Bone marrow (tissue), 2 donors: ENCODE results near the gene PJA1.

Experiments used
- DNase-seq, 2 donors: peaks; one replicate each; lab custom pipeline; 2025; lab: John Stamatoyannopoulos, UW

PJA1 gene

GRCh38 chrX:69165087-69165651 lies at the start of gene PJA1:
TSS of gene PJA1 (minus strand) at chrX:69165453. CDS start at chrX:69163073, 2,380 bp downstream.
- DNase-seq, result peak; percentile 4 to 16

GRCh38 chrX:69214463-69214862 lies 49.2 kb upstream of the PJA1 start:
- no peak for DNase-seq

DNA sequence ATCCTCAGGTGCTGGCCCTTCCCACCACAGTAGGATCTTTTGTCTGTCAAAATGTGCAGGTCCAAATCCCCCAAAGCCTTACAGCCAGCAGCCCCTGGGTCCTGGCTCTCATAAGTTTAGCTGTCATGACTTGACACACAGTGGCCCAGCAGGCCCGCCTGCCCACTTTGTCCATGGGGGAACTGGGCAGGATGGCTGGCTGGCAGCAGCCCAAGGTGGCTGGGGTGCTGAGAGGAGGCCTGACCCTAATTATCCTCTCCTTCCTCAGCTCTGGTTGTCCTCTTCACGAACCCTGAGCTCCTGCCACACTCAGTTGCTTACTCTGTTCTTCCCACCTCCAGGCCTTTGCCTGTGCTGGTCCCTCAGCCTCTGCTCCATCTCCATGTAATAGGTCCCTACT lies 46.4 kb upstream of the PJA1 start:
- DNase-seq, result no peak

DNA sequence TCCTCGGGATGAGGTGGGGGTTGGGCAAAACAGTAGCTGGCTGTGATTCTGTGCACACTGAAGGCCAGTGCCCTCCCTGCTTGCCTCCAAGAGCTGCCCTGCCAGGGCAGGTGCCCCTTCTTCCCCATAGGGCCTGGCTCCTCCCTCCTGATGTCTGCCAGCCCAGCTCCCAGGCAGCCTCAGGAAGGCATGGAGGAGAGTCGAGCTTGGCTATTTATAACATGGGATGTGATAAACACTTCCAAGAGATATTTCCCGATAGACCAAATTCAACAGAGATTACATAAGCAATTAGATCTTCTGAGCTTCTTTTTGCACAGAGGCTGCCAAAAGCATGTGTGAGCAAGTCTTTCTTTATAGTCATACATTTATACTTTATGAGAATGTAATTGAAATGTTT lies 45.3 kb upstream of the PJA1 start:
- DNase-seq, result no peak

DNA sequence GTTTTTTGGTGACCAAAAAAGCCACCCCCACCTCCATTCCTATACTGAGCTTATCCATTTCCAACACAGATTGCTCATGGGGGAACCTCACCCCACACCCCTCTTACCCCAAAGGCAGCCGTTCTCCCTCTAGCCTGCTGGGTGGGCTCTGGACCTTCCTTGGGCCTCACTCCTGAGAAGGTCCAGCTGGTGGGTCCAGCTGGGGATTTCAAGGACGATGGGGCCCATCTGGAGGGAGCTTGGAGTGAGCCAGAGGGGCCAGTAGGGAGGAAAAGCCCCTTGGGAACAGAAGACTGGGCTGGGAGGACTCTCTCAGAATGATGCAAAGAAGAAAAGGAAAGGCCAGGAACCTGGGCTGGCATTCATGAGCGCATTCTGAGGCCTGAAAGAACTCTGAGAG lies 42.0 kb upstream of the PJA1 start:
- DNase-seq, result no peak

DNA sequence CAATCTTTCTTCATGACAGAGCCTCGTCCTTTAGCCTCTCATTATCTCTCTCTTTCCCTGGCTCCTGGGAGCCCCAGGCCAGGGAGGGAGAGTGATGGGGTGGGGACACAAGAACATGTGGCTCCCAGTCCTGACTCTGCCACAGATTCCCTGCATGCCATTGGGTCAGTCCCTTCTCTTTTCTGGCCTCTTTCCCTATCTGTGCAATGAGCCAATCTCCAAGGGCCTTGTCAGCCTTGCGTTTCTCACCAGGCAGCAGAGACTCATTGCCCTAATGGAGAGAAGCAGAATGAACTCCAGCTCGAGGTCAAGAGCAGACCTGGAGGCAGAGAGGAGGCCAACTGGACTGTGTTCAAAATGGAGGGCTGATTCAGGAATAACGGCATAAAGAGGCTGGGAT lies 38.4 kb upstream of the PJA1 start:
- DNase-seq, result no peak

DNA sequence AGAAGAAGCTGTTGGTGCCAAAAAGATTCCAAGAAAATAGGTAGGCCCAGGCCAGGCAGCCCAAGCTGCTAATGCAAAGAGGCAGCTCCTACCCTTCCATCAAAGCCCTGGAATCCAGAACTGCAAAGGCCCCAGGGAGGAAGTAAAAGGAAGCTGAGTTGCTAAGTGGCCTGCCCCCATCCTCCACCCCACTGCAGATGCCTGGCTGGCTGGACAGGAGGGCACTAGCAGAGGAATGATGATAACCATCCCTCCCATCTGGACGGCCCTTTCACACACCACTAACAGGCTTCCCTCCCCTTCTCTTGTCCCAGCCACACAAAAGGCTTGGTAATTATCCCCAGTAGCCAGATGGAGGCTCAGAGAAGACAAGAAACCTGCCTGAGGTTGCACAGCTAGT lies 32.4 kb upstream of the PJA1 start:
- no peak for DNase-seq

GRCh38 chrX:69196666-69197065 lies 31.4 kb upstream of the PJA1 start:
- DNase-seq, result no peak

GRCh38 chrX:69195810-69196209 lies 30.6 kb upstream of the PJA1 start:
- no peak for DNase-seq

GRCh38 chrX:69195192-69195591 lies 29.9 kb upstream of the PJA1 start:
- no peak for DNase-seq

DNA sequence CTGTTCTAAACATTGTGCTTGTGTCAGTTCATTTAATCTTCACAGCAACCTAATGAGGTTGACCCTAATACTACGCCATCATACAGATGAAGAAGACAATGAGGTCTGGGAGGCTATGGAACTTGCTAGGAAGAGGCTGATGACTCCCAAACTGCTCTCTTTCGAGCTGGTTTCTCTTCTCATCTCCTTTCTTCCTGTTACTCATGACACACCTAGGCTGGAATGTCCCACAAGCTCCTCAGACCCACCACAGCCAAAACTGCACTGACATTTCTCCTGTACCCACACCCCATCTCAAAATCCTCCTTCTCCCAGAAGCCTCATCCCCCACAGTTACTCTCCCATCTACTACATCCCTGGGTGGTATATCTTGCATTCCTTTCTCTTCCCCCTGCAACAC lies 27.4 kb upstream of the PJA1 start:
- DNase-seq, result no peak

DNA sequence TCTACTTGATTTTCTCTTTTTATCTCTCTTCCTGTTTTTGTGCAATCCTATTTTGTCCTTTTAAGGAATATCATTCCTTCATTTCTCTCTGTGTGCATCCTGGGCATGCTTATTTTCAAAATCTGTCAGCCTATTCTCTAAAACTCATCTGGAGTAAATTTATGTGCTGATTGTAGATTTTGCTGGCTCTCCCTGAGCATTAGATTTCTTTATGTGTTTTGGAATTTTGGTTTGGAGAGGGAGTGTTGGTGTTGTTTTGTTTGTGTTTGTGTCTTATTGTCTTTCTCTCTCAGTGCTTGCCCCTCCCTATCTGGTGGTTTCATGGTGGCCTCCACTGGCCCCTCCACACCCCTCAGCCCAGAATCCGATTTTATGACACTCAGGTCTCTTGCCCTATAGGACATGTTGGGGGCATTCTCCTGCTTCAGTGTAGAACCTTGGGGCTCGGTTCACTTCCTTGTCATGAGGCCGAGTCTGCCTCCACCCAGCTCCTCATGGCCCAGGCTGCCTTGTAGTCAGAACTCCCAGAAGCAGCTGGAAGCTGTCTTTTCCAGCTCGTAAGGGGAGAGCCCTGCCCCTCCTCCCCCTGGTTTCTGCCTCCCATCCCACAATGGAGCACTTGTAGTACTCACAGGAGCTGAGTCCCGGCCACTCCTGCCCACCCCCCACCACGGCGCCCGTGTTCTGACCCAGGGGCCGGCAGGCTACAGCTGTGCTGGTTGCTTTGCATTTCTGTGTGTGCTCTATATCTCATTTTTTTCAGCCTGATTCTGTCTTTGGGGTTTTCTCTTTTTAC lies 24.5 kb upstream of the PJA1 start:
- DNase-seq, result no peak

DNA sequence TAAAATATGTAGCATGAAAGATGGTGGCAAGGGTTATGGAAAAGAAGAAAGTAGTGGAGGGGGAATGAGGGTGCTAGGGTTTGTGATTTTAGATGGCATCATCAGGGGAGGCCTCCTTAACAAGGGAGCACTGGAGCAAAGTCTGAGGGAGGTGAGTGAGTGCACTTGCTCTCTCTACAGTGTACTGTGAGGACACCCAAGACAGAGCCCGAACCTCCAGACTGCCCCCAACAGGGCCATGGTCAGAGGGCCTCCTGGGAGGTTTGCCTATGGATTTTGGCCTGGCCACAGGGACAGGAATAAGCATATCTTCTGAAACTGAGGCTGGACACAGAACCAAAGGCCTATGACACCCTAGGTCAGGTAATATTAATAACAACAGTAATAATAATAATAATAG lies 21.4 kb upstream of the PJA1 start:
- DNase-seq, result no peak

- no peak for DNase-seq
These were observed 20.6 kb upstream of the PJA1 start for GRCh38 chrX:69185886-69186285.

GRCh38 chrX:69185141-69185540 lies 19.9 kb upstream of the PJA1 start:
- no peak for DNase-seq

GRCh38 chrX:69182818-69183380 lies 17.6 kb upstream of the PJA1 start:
- no peak for DNase-seq

DNA sequence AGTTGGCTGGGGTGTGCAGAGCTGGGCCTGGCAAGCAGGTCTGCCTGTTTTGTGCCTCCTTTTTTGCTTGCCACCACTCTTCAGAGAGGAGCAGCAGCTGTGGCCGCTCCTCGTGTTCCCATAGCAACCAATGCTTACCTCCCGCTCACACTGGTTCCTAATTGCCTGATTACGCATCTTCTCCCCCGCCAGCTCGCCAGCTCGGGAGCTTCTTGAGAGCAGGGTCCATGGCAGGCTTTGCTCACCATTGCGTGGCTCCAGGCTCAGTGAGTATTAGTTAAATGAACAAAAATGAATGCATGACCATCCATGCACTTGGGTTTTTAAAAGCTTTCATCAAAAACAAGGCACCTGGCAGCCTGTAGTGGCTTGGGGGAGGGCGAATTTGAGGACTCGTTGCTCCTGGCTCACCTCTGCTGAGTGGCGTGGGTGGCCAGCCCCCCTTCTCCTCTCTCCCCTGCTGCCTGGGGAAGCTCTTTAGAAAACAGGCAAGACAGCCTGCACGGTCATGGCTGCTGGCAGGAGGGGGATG lies 14.2 kb upstream of the PJA1 start:
- no peak for DNase-seq

DNA sequence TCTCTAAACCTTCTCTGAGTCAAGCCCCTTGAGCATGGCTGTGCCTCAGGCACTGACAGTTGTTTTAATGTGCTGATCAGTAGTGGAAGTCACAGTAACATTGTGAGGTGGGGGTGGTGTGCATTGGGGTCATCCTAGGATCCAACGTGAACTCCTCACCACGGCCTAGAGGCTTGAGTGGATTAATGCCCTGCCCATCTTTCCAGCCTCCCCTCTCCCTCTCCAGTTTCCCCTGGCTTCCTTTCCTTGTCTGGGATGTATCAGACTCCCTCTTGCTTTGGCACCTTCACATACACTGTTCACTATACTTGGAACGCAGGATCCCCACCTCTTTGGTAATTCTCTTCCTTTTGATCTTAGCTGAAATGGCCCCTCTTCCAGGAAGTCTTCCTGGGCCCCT lies 13.3 kb upstream of the PJA1 start:
- no peak for DNase-seq

GRCh38 chrX:69177511-69178162 lies 12.4 kb upstream of the PJA1 start:
- no peak for DNase-seq

DNA sequence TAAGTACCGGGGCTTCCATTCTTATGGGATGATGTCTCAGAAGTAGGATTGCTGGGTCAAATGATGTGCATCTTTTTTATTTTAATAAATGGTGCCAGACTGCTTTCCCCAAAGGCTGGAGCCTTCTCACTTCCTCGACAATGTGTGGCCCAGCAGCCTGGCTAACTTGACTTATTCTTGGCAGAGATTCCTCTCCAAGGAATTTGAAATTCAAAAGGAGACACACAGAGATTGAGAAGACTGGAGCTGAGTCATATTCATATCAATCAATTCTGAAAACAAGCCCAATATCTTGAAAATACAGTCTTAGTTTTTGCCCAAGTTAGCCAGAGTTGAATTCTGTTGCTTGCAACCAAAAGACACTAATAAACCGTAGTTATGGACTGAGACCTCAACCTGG lies 10.8 kb upstream of the PJA1 start:
- no peak for DNase-seq

DNA sequence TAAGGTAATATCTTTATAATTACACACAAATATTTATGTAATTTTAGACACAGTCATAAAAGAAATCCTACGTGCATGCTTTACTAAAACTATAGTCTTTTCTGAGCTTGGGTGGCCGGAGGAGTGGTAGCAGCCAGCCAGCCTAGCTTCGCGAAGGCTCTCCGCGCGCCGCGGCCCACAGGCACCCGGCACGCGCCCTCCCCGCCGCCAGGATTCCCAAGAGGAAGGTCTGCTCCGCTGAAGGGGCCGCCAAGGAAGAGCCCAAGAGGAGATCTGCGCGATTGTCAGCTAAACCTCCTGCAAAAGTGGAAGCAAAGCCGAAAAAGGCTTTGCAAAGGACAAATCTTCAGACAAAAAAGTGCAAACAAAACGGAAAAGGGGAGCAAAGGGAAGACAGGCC lies 8.7 kb upstream of the PJA1 start:
- no peak for DNase-seq

DNA sequence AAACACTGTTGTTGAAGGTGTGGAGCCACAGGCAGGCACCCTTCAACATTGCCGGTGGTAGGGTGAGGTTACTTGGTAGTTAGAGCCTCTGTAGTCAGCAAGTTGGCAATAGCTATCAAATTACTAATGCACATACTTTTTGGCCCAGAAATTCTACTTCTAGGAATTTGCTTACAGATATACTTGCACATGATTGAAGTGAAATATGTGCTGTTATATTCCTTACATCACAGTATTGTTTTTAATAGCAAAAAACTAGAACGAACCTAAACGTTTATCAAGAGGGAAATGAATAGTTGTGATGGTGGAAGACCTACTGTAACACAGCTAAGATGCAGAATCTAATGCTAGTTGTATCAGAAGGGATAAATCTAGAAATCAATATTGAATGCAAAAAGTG lies 7.7 kb upstream of the PJA1 start:
- no peak for DNase-seq

GRCh38 chrX:69170319-69170718 lies 5.1 kb upstream of the PJA1 start:
- no peak for DNase-seq
